SK-N-SH (cell line): ENCODE results near the gene AVPI1. TPM values are rescaled to one million over a fixed set of nuclear protein-coding genes. Genes with fewer than 3 reads are reported as not detected.

Experiments used
- CTCF ChIA-PET: fragments of 300-600, 350-600 bp; formaldehyde crosslinking; extraction: SDS; loops from one replicate; lab custom pipeline; 2021; lab: Yijun Ruan, JAX
- POLR2A ChIA-PET: fragments of 350-600 bp; sonication (Branson Sonifier 250); formaldehyde crosslinking; extraction: SDS; loops from one replicate; lab custom pipeline; 2020; ENCODE audit warnings: antibody characterized with exemption, inconsistent platforms; lab: Yijun Ruan, JAX
- DNase-seq: peaks from one replicate; pipeline ENCODE4 v3.0.0; 2012
- H2AFZ ChIP-seq: fragments of 200-600 bp; sonication (generic); 2 replicates; pipeline ENCODE4 v1.8.1; 2016; ENCODE audit warnings: antibody characterized with exemption, mild to moderate bottlenecking, low read depth
- H3F3A ChIP-seq: fragments of 200-600 bp; sonication (generic); replicated peaks from 2 replicates; pipeline ENCODE3; 2016; ENCODE audit warnings: antibody characterized with exemption, mild to moderate bottlenecking; ENCODE audit not compliant: insufficient read depth
- H3K27ac ChIP-seq, 2 experiments: fragments of 200-500 bp in 1 of 2; fragments of 200-600 bp in 1 of 2; sonication (Bioruptor generic) in 1 of 2; sonication (generic), shearing (Covaris generic) in 1 of 2; 2 replicates each; pipeline versions ENCODE4 v1.5.1 to v1.6.1; 2014 to 2016; ENCODE audit warnings: low read depth in 2 of 2, inconsistent platforms in 1 of 2, low read length in 1 of 2, mild to moderate bottlenecking in 1 of 2, mixed read lengths in 1 of 2
- H3K27me3 ChIP-seq: fragments of 200-600 bp; sonication (generic), shearing (Covaris generic); 2 replicates; pipeline ENCODE4 v1.6.1; 2016; ENCODE audit warnings: mixed run types; ENCODE audit not compliant: insufficient read depth
- H3K36me3 ChIP-seq, 2 experiments: fragments of 200-500 bp in 1 of 2; fragments of 200-600 bp in 1 of 2; sonication (Bioruptor generic) in 1 of 2; sonication (generic) in 1 of 2; replicated peaks in 1 of 2; 2 replicates each; pipeline versions ENCODE3 to v1.5.1; 2014 to 2016; ENCODE audit warnings: low read length in 1 of 2, mild to moderate bottlenecking in 1 of 2; ENCODE audit not compliant: insufficient read depth in 2 of 2, control insufficient read depth in 1 of 2
- H3K4me1 ChIP-seq, 2 experiments: fragments of 200-500 bp in 1 of 2; fragments of 200-600 bp in 1 of 2; sonication (Bioruptor generic) in 1 of 2; sonication (generic), shearing (Covaris generic) in 1 of 2; 2 replicates each; pipeline versions ENCODE4 v1.5.1 to v1.6.1; 2014 to 2016; ENCODE audit warnings: low read depth in 1 of 2, low read length in 1 of 2, mixed run types in 1 of 2; ENCODE audit not compliant: insufficient read depth in 2 of 2, control insufficient read depth in 1 of 2
- H3K4me2 ChIP-seq: fragments of 200-600 bp; sonication (generic), shearing (Covaris generic); 2 replicates; pipeline ENCODE4 v1.6.1; 2017; ENCODE audit warnings: mixed run types
- H3K4me3 ChIP-seq, 2 experiments: fragments of 200-500 bp in 1 of 2; fragments of 200-600 bp in 1 of 2; sonication (Bioruptor generic) in 1 of 2; sonication (generic), shearing (Covaris generic) in 1 of 2; 2 replicates each; pipeline versions ENCODE4 v1.5.1 to v1.8.1; 2014 to 2016; ENCODE audit warnings: low read depth in 2 of 2, inconsistent platforms in 1 of 2, low read length in 1 of 2, mild to moderate bottlenecking in 1 of 2, mixed read lengths in 1 of 2, moderate library complexity in 1 of 2
- H3K79me2 ChIP-seq: fragments of 200-600 bp; sonication (generic); 2 replicates; pipeline ENCODE4 v1.8.1; 2017; ENCODE audit warnings: mild to moderate bottlenecking; ENCODE audit not compliant: insufficient read depth
- H3K9ac ChIP-seq: fragments of 200-600 bp; sonication (generic); 2 replicates; pipeline ENCODE4 v1.6.1; 2017; ENCODE audit warnings: mixed run types
- H3K9me2 ChIP-seq: fragments of 200-600 bp; sonication (generic); 2 replicates; pipeline ENCODE4 v1.6.1; 2017; ENCODE audit warnings: mixed run types
- H3K9me3 ChIP-seq: fragments of 200-600 bp; sonication (generic); 2 replicates; pipeline ENCODE4 v1.6.1; 2017; ENCODE audit warnings: mixed run types, mild to moderate bottlenecking, moderate library complexity
- H4K20me1 ChIP-seq: fragments of 200-600 bp; sonication (generic); 2 replicates; pipeline ENCODE4 v1.6.1; 2017; ENCODE audit warnings: mild to moderate bottlenecking, mixed run types; ENCODE audit not compliant: insufficient read depth
- CHD2 ChIP-seq: fragments of 150-350 bp; IDR thresholded peaks from 2 replicates; pipeline ENCODE4 v1.6.1; 2018; ENCODE audit warnings: low read length; ENCODE audit not compliant: partially characterized antibody
- ELF1 ChIP-seq: IDR thresholded peaks from 2 replicates; pipeline ENCODE4 v1.4.0; 2012
- EP300 ChIP-seq, 2 experiments: IDR thresholded peaks; 2 replicates each; pipeline versions ENCODE4 v1.4.0 to v1.6.1; 2012; ENCODE audit warnings: borderline replicate concordance in 1 of 2, low read depth in 1 of 2, low read length in 1 of 2
- EZH2phosphoT487 ChIP-seq: fragments of 200-600 bp; sonication (generic); IDR thresholded peaks from 2 replicates; pipeline ENCODE4 v1.6.1; 2017; ENCODE audit warnings: low read depth, mixed run types, mild to moderate bottlenecking, antibody characterized with exemption, moderate library complexity, borderline replicate concordance
- FOXJ3 ChIP-seq: sonication (generic); formaldehyde crosslinking; IDR thresholded peaks from 2 replicates; pipeline ENCODE4 v1.5.1; 2020; ENCODE audit warnings: mild to moderate bottlenecking, missing genetic modification reagents
- FOXM1 ChIP-seq: IDR thresholded peaks from 2 replicates; pipeline ENCODE4 v1.4.0; 2012; ENCODE audit warnings: low read depth, mild to moderate bottlenecking
- GABPA ChIP-seq: IDR thresholded peaks from 2 replicates; pipeline ENCODE4 v1.4.0; 2012; ENCODE audit warnings: low read depth, mild to moderate bottlenecking
- GATA2 ChIP-seq: sonication (generic); formaldehyde crosslinking; IDR thresholded peaks from 2 replicates; pipeline ENCODE4 v1.5.0; 2020; ENCODE audit warnings: mild to moderate bottlenecking, missing genetic modification reagents
- IRF3 ChIP-seq: fragments of 150-350 bp; IDR thresholded peaks from 2 replicates; pipeline ENCODE4 v1.6.1; 2016; ENCODE audit warnings: mild to moderate bottlenecking, low read depth, low read length
- JUND ChIP-seq: IDR thresholded peaks from 2 replicates; pipeline ENCODE4 v1.4.0; 2012
- MXI1 ChIP-seq: IDR thresholded peaks from 2 replicates; pipeline ENCODE4 v1.6.1; 2012; ENCODE audit warnings: mild to moderate bottlenecking, low read depth, low read length, improper control_type of control experiment
- NFIC ChIP-seq: IDR thresholded peaks from 2 replicates; pipeline ENCODE4 v1.4.0; 2012; ENCODE audit warnings: borderline replicate concordance
- POLR2AphosphoS5 ChIP-seq: IDR thresholded peaks from 2 replicates; pipeline ENCODE4 v1.6.1; 2012; ENCODE audit warnings: low read depth, low read length
- RAD21 ChIP-seq: IDR thresholded peaks from 2 replicates; pipeline ENCODE4 v1.6.1; 2012; ENCODE audit warnings: mild to moderate bottlenecking, low read length
- SIN3A ChIP-seq: IDR thresholded peaks from 2 replicates; pipeline ENCODE4 v1.6.1; 2012; ENCODE audit warnings: low read depth, mild to moderate bottlenecking, low read length, moderate library complexity, borderline replicate concordance
- USF2 ChIP-seq: fragments of 150-350 bp; IDR thresholded peaks from 2 replicates; pipeline ENCODE4 v1.6.1; 2017; ENCODE audit warnings: antibody characterized with exemption, low read length, low read depth, borderline replicate concordance
- ZBTB33 ChIP-seq: IDR thresholded peaks from 2 replicates; pipeline ENCODE4 v1.4.0; 2012; ENCODE audit warnings: low read depth, borderline replicate concordance
- WGBS: methylation state at CpG from one replicate; pipeline ENCODE4 v1.1.6; 2017; ENCODE audit warnings: low lambda C conversion rate; 5-methylcytosine and 5-hydroxymethylcytosine counted together
- polyA plus RNA-seq, 3 experiments: library from polyadenylated mRNA; depleted of rRNA; stranded (reverse); fragments of >200 nt; gene quantifications; 2 replicates each; pipeline ENCODE4 v1.2.3, GENCODE V29; 2012

Gene AVPI1
- polyA plus RNA-seq, 1 of the 3 experiments (the other 2 are of a cell fraction), result 6.3 TPM

- H3K4me2 ChIP-seq, result no peak overlapping the region
- 86% methylated on average over 6 of the region's 6 CpGs for WGBS
- no peak overlapping the region for H3K9ac ChIP-seq
- peaks cover 46 to 47% of the 10 kb centered on the region in 2 experiments for H3K36me3 ChIP-seq
- H3K4me3 ChIP-seq, result no peak overlapping the region
- peaks cover 0 to 3% of the 10 kb centered on the region in 2 experiments; a peak in 1 of 4 replicates for H3K4me1 ChIP-seq
- no peaks in the 10 kb centered on the region for H3K9me3 ChIP-seq
- DNase-seq, result no peak
- H4K20me1 ChIP-seq, result no peaks in the 10 kb centered on the region
- H3K9me2 ChIP-seq, result no peaks in the 10 kb centered on the region
- H2AFZ ChIP-seq, result no peak overlapping the region
- no peak for TF ChIP-seq FOXJ3 (CRISPR knock-in tag)
- TF ChIP-seq GABPA, result no peak
- TF ChIP-seq USF2, result no peak
- no peak for TF ChIP-seq MXI1
- no peak for TF ChIP-seq ZBTB33
- no peak for TF ChIP-seq RAD21
- TF ChIP-seq IRF3, result no peak
- no peak for TF ChIP-seq POLR2AphosphoS5
- no peak for TF ChIP-seq JUND
- TF ChIP-seq NFIC, result no peak
- no peaks in the 10 kb centered on the region for H3K27me3 ChIP-seq
- POLR2A ChIA-PET, result no interaction called here
- H3K79me2 ChIP-seq, result peaks cover 5% of the 10 kb centered on the region; the same call in 1 of the 2 replicates
- H3F3A ChIP-seq, result peaks cover 11% of the 10 kb centered on the region
- no peak overlapping the region for H3K27ac ChIP-seq
- CTCF ChIA-PET, result interaction anchor here (1.4 to 8.6 kb wide), 4 partner anchors 11 to 95 kb away, joined by 3 to 71 read pairs (median 6); partner anchors contain the start of gene ANKRD2
Measured at GRCh38 chr10:97667463-97667862, 19.6 kb downstream of the AVPI1 start.

DNA sequence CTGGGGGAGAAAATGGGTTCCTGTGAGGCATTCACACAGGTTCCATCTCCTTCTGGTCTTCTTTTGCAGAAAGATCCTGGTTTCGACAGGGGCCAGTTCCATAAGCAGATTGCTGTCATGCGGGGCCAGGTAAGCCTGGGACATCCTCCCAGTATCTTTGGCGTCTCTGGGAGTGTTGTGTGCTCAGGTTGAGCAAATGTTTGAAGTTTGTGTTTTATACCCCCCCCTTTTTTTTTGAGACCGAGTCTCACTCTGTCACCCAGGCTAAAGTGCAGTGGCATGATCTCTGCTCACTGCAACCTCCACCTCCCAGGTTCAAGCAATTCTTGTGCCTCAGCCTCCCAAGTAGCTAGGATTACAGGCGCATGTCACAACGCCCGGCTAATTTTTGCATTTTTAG, 20.0 kb downstream of the AVPI1 start:
- H3K9me3 ChIP-seq, result no peaks in the 10 kb centered on the region
- CTCF ChIA-PET, result interaction anchor here (1.4 to 8.6 kb wide), 3 partner anchors 11 to 95 kb away, joined by 3 to 71 read pairs (median 7); partner anchors contain the start of gene ANKRD2
- POLR2A ChIA-PET, result no interaction called here

More for the DNA sequence above, 20.0 kb downstream of the AVPI1 start:
- Histone ChIP-seq H3K4me3 (no peak overlapping the region), H2AFZ (no peak overlapping the region), H3K9ac (no peak overlapping the region), H3K9me2 (no peaks in the 10 kb centered on the region), H3K27me3 (no peaks in the 10 kb centered on the region), H3K4me2 (no peak overlapping the region), H3K27ac (no peak overlapping the region), H4K20me1 (no peaks in the 10 kb centered on the region), H3K79me2 (peaks cover 5% of the 10 kb centered on the region; the same call in 1 of the 2 replicates), H3F3A (peaks cover 11% of the 10 kb centered on the region), H3K4me1 (peaks cover 0 to 3% of the 10 kb centered on the region in 2 experiments; a peak in 1 of 4 replicates), H3K36me3 (peaks cover 46 to 51% of the 10 kb centered on the region in 2 experiments)
- WGBS, result 98% methylated on average over 7 of the region's 7 CpGs
- no peak for DNase-seq
- no peak for TF ChIP-seq SIN3A
- TF ChIP-seq EZH2phosphoT487, result no peak
- no peak for TF ChIP-seq FOXM1
- TF ChIP-seq ELF1, result no peak
- no peak for TF ChIP-seq EP300 (IDR thresholded peaks at IDR 0.05; ENCODE audit: borderline replicate concordance in 1 of 2, low read depth in 1 of 2, low read length in 1 of 2)
- TF ChIP-seq GATA2 (CRISPR knock-in tag), result no peak
- no peak for TF ChIP-seq POLR2AphosphoS5
- no peak for TF ChIP-seq GABPA
- no peak for TF ChIP-seq CHD2
